ENCODE data around the gene RPL12. TPM values are rescaled to one million over a fixed set of nuclear protein-coding genes. Genes with fewer than 3 reads are reported as not detected.
A peak's percentile ranks its signal among the peaks of the same experiment; 100 is the strongest.

The RPL12 gene
- total RNA-seq, 1 donor from 2014 or later, result 1,044 TPM

- DNase-seq (ENCODE audit: low spot score, unreplicated experiment), result no peak
- H3K36me3 Mint-ChIP-seq (ENCODE audit: insufficient read depth), result peaks cover 8% of the 10 kb centered on the region
- H3K9me3 Mint-ChIP-seq (ENCODE audit: low read depth), result no peaks in the 10 kb centered on the region
- no peak overlapping the region for H3K4me3 Mint-ChIP-seq (ENCODE audit: low read depth)
- no peaks in the 10 kb centered on the region for H3K4me1 Mint-ChIP-seq (ENCODE audit: low read depth)
- no peaks in the 10 kb centered on the region for H3K27me3 Mint-ChIP-seq
- TF ChIP-seq CTCF (IDR thresholded peaks at IDR 0.05; ENCODE audit: unreplicated experiment), result no peak
- no peak overlapping the region for H3K27ac Mint-ChIP-seq
Observed at GRCh38 chr9:127496974-127497373, 45.8 kb upstream of the RPL12 start.

GRCh38 chr9:127495884-127496555, 44.8 kb upstream of the RPL12 start:
- H3K9me3 Mint-ChIP-seq (ENCODE audit: low read depth), result no peaks in the 10 kb centered on the region
- H3K27ac Mint-ChIP-seq, result no peak overlapping the region
- H3K4me3 Mint-ChIP-seq (ENCODE audit: low read depth), result no peak overlapping the region
- no peak for TF ChIP-seq CTCF (IDR thresholded peaks at IDR 0.05; ENCODE audit: unreplicated experiment)
- H3K36me3 Mint-ChIP-seq (ENCODE audit: insufficient read depth), result peaks cover 8% of the 10 kb centered on the region
- no peak for DNase-seq (ENCODE audit: low spot score, unreplicated experiment)
- no peaks in the 10 kb centered on the region for H3K4me1 Mint-ChIP-seq (ENCODE audit: low read depth)
- no peaks in the 10 kb centered on the region for H3K27me3 Mint-ChIP-seq

GRCh38 chr9:127494304-127494702, 43.1 kb upstream of the RPL12 start:
- Mint-ChIP-seq H3K4me1 (ENCODE audit: low read depth) (no peaks in the 10 kb centered on the region), H3K27ac (peak overlapping the region; percentile 45), H3K9me3 (ENCODE audit: low read depth) (no peaks in the 10 kb centered on the region), H3K36me3 (ENCODE audit: insufficient read depth) (peaks cover 10% of the 10 kb centered on the region), H3K4me3 (ENCODE audit: low read depth) (no peak overlapping the region), H3K27me3 (no peaks in the 10 kb centered on the region)
- TF ChIP-seq CTCF (IDR thresholded peaks at IDR 0.05; ENCODE audit: unreplicated experiment), result no peak
- DNase-seq (ENCODE audit: low spot score, unreplicated experiment), result no peak

GRCh38 chr9:127493592-127494303, 42.5 kb upstream of the RPL12 start:
- H3K27ac Mint-ChIP-seq, result no peak overlapping the region
- no peak for TF ChIP-seq CTCF (IDR thresholded peaks at IDR 0.05; ENCODE audit: unreplicated experiment)
- no peaks in the 10 kb centered on the region for H3K27me3 Mint-ChIP-seq
- H3K36me3 Mint-ChIP-seq (ENCODE audit: insufficient read depth), result peaks cover 12% of the 10 kb centered on the region
- H3K4me3 Mint-ChIP-seq (ENCODE audit: low read depth), result no peak overlapping the region
- H3K9me3 Mint-ChIP-seq (ENCODE audit: low read depth), result no peaks in the 10 kb centered on the region
- H3K4me1 Mint-ChIP-seq (ENCODE audit: low read depth), result no peaks in the 10 kb centered on the region
- no peak for DNase-seq (ENCODE audit: low spot score, unreplicated experiment)

GRCh38 chr9:127492616-127493015, 41.4 kb upstream of the RPL12 start:
- no peak for DNase-seq (ENCODE audit: low spot score, unreplicated experiment)
- Mint-ChIP-seq H3K4me1 (ENCODE audit: low read depth) (no peaks in the 10 kb centered on the region), H3K4me3 (ENCODE audit: low read depth) (no peak overlapping the region), H3K36me3 (ENCODE audit: insufficient read depth) (peaks cover 11% of the 10 kb centered on the region), H3K9me3 (ENCODE audit: low read depth) (no peaks in the 10 kb centered on the region), H3K27ac (no peak overlapping the region), H3K27me3 (no peaks in the 10 kb centered on the region)
- TF ChIP-seq CTCF (IDR thresholded peaks at IDR 0.05; ENCODE audit: unreplicated experiment), result no peak

Measured in progenitor cell of endocrine pancreas (in vitro differentiated cells).